Measurements from ENCODE around the gene PHLDA3.

- TF ChIP-seq POLR2A (IDR thresholded peaks at IDR 0.05): no peak
- TF ChIP-seq, protein P1, sequence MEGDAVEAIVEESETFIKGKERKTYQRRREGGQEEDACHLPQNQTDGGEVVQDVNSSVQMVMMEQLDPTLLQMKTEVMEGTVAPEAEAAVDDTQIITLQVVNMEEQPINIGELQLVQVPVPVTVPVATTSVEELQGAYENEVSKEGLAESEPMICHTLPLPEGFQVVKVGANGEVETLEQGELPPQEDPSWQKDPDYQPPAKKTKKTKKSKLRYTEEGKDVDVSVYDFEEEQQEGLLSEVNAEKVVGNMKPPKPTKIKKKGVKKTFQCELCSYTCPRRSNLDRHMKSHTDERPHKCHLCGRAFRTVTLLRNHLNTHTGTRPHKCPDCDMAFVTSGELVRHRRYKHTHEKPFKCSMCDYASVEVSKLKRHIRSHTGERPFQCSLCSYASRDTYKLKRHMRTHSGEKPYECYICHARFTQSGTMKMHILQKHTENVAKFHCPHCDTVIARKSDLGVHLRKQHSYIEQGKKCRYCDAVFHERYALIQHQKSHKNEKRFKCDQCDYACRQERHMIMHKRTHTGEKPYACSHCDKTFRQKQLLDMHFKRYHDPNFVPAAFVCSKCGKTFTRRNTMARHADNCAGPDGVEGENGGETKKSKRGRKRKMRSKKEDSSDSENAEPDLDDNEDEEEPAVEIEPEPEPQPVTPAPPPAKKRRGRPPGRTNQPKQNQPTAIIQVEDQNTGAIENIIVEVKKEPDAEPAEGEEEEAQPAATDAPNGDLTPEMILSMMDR (IDR thresholded peaks at IDR 0.05 in 4 of 5, conservative IDR thresholded peaks at IDR 0.05 in 1 of 5): no peak
These were observed 516 bp downstream of the PHLDA3 start for GRCh38 chr1:201468501-201468843.
